ENCODE results near the gene CACNA1F.

CACNA1F gene

GRCh38 chrX:49242545-49243066 is 9.5 kb upstream of the CACNA1F start:
- no peak for ATAC-seq
- no peak for TF ChIP-seq POU6F1 (CRISPR knock-in tag; IDR thresholded peaks at IDR 0.05; ENCODE audit: borderline replicate concordance, low read depth)
- TF ChIP-seq ZNF70 (CRISPR knock-in tag; IDR thresholded peaks at IDR 0.05) = no peak
- no peak for TF ChIP-seq TCF4 (CRISPR knock-in tag; IDR thresholded peaks at IDR 0.05; ENCODE audit: borderline replicate concordance)
- no peak for TF ChIP-seq ARNTL (CRISPR knock-in tag; IDR thresholded peaks at IDR 0.05; ENCODE audit: borderline replicate concordance, low read depth)
- no peak for TF ChIP-seq ZFP3 (CRISPR knock-in tag; IDR thresholded peaks at IDR 0.05)
- TF ChIP-seq TSHZ2 (CRISPR knock-in tag; IDR thresholded peaks at IDR 0.05) = no peak
- no peak for TF ChIP-seq ZFP30 (CRISPR knock-in tag; IDR thresholded peaks at IDR 0.05)
- TF ChIP-seq CSRNP3 (CRISPR knock-in tag; IDR thresholded peaks at IDR 0.05) = no peak
- no peak for TF ChIP-seq GLIS3 (CRISPR knock-in tag; IDR thresholded peaks at IDR 0.05)
- no peak for TF ChIP-seq ESRRG (CRISPR knock-in tag; IDR thresholded peaks at IDR 0.05)
- no peak for TF ChIP-seq PPARA (CRISPR knock-in tag; IDR thresholded peaks at IDR 0.05; ENCODE audit: borderline replicate concordance)
- no peak for TF ChIP-seq ZC3H10 (CRISPR knock-in tag; IDR thresholded peaks at IDR 0.05)

- TF ChIP-seq ISL1 (CRISPR knock-in tag; IDR thresholded peaks at IDR 0.05) = no peak
- TF ChIP-seq ESRRG (CRISPR knock-in tag; IDR thresholded peaks at IDR 0.05) = no peak
- TF ChIP-seq TOX (CRISPR knock-in tag; IDR thresholded peaks at IDR 0.05; ENCODE audit: borderline replicate concordance) = no peak
- no peak for TF ChIP-seq PPARA (CRISPR knock-in tag; IDR thresholded peaks at IDR 0.05; ENCODE audit: borderline replicate concordance)
- TF ChIP-seq CREB5 (CRISPR knock-in tag; IDR thresholded peaks at IDR 0.05; ENCODE audit: low read depth) = no peak
- no peak for TF ChIP-seq ZNF70 (CRISPR knock-in tag; IDR thresholded peaks at IDR 0.05)
- TF ChIP-seq SNAI2 (CRISPR knock-in tag; IDR thresholded peaks at IDR 0.05) = no peak
- no peak for ATAC-seq
Measured at GRCh38 chrX:49238735-49239134, 5.6 kb upstream of the CACNA1F start.

GRCh38 chrX:49237060-49237459 is 3.9 kb upstream of the CACNA1F start:
- no peak for ATAC-seq
- TF ChIP-seq ZNF70 (CRISPR knock-in tag; IDR thresholded peaks at IDR 0.05) (no peak), ISL1 (CRISPR knock-in tag; IDR thresholded peaks at IDR 0.05) (no peak), GLIS3 (CRISPR knock-in tag; IDR thresholded peaks at IDR 0.05) (no peak), POU6F1 (CRISPR knock-in tag; IDR thresholded peaks at IDR 0.05; ENCODE audit: borderline replicate concordance, low read depth) (no peak), BACH2 (CRISPR knock-in tag; IDR thresholded peaks at IDR 0.05; ENCODE audit: borderline replicate concordance) (no peak), RARB (CRISPR knock-in tag; IDR thresholded peaks at IDR 0.05) (no peak), OSR1 (CRISPR knock-in tag; IDR thresholded peaks at IDR 0.05) (no peak), ARNTL (CRISPR knock-in tag; IDR thresholded peaks at IDR 0.05; ENCODE audit: borderline replicate concordance, low read depth) (no peak), ZNF565 (CRISPR knock-in tag; conservative IDR thresholded peaks at IDR 0.05; ENCODE audit: low read depth) (no peak), CREB5 (CRISPR knock-in tag; IDR thresholded peaks at IDR 0.05; ENCODE audit: low read depth) (no peak), CSRNP3 (CRISPR knock-in tag; IDR thresholded peaks at IDR 0.05) (no peak), SNAI2 (CRISPR knock-in tag; IDR thresholded peaks at IDR 0.05) (no peak), ESRRG (CRISPR knock-in tag; IDR thresholded peaks at IDR 0.05) (no peak), PATZ1 (CRISPR knock-in tag; IDR thresholded peaks at IDR 0.05; ENCODE audit: borderline replicate concordance) (no peak), CSDC2 (CRISPR knock-in tag; IDR thresholded peaks at IDR 0.05) (no peak)

All from SK-N-SH treated with all-trans-retinoic acid at 6 μM for 48 hours (cell line).